ENCODE measurements around the gene PI4KB.
A peak's percentile ranks its signal among the peaks of the same experiment; 100 is the strongest.
"Not testable (repeated sequence)": the region's sequence is repeated elsewhere in the genome, so short reads cannot be mapped to it uniquely, and the experiment has no call there.

Gene PI4KB

GRCh38 chr1:151275341-151275740, 51.9 kb downstream of the PI4KB start:
- not testable (repeated sequence) for DNase-seq

DNA sequence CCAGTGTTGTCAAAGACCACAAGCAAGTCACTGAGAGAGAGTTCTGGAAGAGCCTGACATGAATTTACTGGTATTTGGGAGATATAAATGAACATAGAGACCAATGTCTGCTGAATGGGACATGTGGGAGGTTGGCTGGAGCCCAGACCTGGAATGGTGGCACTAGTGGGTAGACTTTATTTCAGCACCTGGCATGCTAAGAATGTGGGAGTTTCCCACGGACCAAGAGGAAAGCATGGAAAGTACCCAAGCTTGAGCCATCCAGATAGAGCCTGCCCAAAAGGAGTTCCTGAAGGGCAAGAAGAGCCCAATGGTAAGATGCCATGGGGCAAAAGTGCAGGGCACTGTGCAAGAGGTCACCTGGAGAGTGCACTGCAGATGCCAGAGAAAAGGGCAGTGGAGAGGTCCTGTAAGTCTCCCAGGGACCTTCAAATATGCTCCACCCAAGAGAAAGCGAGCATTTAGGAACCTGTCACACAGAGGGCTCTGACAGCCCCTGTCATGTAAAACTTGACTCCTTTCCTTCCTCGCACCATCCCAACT, 53.2 kb downstream of the PI4KB start:
- no peak for DNase-seq

DNA sequence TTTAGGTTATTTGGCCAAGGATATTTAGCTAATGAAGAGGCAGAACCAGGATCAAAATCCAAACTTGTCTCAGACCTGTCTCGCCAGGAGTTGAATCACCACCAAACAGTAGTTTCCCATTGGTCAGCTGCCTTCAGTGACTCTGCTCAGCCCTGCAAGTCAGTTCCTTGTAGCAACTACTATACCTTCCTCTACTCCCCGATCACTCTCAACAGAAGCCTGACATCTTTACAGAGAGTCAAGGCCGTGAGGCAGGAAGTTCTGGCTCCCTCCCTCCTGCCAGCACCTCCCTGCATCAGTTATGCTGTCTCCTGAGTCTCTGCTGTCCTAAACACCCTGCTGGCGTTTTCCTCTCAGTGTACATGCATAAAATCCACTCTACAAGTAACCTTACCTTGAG, 59.5 kb downstream of the PI4KB start:
- DNase-seq = no peak

GRCh38 chr1:151266821-151267220, 60.4 kb downstream of the PI4KB start:
- no peak for DNase-seq

- DNase-seq = no peak
These were observed 60.9 kb downstream of the PI4KB start for GRCh38 chr1:151266315-151266714.

- DNase-seq = no peak
These were observed 61.6 kb downstream of the PI4KB start for GRCh38 chr1:151265446-151266236.

DNA sequence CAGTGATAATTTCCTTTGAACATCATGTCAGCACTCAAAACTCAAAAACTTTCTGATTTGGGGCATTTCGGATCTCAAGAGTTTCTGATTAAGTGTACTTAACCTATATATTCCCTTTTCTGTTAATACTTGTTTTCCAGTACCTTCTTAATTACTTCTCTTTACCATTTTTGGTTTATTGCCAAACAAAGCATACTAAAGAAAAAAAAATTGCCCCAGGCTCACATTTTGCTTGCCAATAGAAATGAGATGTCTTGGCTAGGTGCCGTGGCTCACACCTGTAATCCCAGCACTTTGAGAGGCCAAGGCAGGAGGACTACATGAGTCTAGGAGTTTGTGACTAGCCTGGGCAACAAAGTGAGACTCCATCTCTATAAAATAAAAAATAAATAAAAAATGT, 67.9 kb downstream of the PI4KB start:
- no peak for DNase-seq

DNA sequence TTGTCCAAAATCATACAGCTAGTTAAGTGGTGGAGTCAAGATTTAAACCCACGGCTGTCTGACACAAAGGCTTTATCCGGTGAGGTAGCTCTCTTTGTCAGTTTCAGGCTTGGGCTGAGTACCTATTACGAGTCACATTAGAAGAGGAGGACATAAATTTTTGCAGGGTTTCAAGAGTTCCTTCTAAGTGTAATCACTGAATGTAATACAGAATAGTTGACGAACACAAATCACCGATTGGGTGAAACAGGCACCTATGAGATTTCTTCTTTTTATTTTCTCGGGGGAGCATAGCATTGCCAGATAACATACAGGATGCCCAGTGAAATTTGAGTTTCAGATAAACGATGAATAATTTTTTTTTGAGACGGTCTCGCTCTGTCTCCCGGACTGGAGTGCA, 71.8 kb downstream of the PI4KB start:
- DNase-seq = no peak

DNA sequence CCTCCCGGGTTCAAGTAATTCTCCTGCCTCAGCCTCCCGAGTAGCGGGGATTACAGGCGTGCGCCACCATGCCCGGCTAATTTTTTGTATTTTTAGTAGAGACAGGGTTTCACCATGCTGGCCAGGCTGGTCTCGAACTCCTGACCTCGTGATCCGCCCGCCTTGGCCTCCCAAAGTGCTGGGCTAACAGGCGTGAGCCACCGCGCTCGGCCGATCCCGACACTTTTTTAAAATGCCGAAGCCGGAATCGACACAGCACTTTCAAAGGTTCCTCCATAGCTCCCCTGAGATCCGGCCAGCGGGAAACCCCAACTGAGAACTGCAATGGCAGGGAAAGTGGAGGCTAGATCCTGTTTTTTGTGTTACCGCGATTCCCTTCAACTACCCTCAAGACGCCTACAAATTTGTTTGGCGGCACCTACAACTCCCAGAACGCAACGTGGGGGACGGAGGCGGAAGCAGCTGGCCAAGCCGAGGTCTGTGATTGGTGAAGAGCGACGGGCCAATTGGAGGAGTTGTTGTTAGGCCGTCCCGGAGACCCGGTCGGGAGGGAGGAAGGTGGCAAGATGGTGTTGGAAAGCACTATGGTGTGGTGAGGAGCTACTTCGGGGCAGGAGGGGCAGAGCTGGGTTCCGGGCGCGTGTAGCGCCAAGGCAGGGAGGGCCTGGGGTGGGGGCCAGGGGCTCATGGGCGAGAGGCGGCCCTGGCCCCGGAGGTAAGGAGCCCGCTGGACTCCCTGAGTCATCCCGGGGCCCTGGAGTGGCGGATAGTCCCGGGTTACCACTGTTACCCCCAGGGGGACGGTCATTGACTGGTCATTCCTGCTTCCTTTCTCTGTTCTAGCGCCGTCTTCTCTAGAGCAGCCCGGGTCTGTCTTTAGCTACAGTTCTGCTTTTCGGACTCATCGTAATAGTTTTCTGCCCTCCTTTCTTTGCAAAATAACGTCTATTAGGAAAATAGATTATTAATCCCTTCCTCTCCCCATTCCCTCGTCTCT, 72.7 kb downstream of the PI4KB start, which contains the start of gene PSMD4:
Gene PSMD4, plus strand, starts transcription at position 518 of the 997 bp plus-strand sequence. Its CDS starts 49 bp downstream, at position 567.
- DNase-seq = peak; percentile 90

DNA sequence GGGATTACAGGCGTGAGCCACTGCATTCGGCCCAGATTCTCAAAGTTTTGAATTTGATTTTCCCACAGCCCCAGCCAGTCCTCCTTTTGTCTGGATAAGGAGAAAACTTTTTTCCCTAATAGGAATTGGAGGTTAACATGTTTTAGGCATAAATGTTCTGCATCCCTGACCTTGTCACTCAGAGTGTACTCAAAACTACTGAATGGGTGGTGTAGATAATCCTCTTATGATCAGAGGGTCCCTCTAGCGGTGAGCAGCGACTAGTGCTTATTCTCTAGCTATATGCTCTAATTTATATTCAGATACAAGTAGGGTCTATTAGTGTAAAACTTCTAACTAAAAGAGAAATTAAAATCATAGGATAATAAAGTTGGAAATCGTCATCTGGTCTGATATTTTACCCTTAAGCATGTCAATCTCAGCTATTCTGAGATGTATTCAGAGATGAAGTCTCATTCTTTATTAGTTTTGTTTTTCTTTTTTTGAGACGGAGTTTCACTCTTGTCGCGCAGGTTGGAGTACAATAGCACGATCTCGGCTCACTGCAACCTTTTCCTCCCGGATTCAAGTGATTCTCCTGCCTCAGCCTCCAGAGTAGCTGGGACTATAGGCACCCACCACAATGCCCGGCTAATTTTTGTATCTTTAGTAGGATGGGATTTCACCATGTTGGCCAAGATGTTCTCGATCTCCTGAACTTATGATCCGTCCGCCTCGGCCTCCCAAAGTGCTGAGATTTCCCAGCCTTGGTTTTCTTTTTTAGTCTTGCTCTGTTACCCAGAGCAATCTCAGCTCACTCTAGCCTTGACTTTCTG, 75.4 kb downstream of the PI4KB start:
- DNase-seq = peak; percentile 55

- no peak for DNase-seq
These were observed 80.4 kb downstream of the PI4KB start for GRCh38 chr1:151246786-151247185.

- no peak for DNase-seq
These were observed 83.5 kb downstream of the PI4KB start for GRCh38 chr1:151243683-151244216.

GRCh38 chr1:151242442-151242841, 84.8 kb downstream of the PI4KB start:
- DNase-seq = no peak
